RPMI8226 (cell line): ENCODE data around the gene NECTIN2.
A peak's percentile ranks its signal among the peaks of the same experiment; 100 is the strongest.
"Not testable (repeated sequence)": the region's sequence is repeated elsewhere in the genome, so short reads cannot be mapped to it uniquely, and the experiment has no call there.

Experiments
- DNase-seq: peaks from one replicate; pipeline ENCODE4 v3.0.0-alpha.2; 2015

The NECTIN2 gene

GRCh38 chr19:44855606-44856005 is 9.5 kb downstream of the NECTIN2 start:
- no peak for DNase-seq

- DNase-seq = no peak
Measured at GRCh38 chr19:44856421-44857083, 10.5 kb downstream of the NECTIN2 start.

GRCh38 chr19:44857837-44858236 is 11.7 kb downstream of the NECTIN2 start:
- DNase-seq = no peak

DNA sequence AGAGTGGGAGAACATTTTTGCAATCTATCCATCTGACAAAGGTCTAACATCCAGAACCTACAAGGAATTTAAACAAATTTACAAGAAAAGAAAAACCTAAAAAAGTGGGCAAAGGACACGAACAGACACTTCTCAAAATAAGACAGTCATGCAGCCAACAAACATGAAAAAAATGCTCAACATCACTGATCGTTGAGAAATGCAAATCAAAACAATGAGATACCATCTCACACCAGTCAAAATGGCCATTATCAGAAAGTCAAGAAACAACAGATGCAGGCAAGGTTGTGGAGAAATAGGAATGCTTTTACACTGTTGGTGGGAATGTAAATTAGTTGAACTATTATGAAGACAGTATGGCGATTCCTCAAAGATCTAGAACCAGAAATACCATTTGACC is 15.5 kb downstream of the NECTIN2 start:
- DNase-seq = not testable (repeated sequence)

DNA sequence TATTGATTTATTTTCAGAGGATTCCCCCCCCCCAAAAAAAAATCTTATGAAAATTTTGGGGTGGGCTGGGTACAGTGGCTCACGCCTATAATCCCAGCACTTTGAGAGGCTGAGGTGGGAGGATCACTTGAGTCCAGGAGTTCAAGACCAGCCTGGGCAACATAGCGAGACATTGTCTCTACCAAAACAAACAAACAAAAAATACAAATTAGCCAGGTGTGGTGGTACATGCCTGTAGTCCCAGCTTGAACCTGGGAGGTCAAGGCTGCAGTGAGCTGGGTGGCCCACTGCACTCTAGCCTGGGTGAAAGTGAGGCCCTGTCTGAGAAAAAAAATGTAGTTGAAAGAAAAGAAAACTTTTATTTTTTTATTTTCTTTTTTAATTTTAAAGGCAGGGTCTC is 17.9 kb downstream of the NECTIN2 start:
- no peak for DNase-seq

DNA sequence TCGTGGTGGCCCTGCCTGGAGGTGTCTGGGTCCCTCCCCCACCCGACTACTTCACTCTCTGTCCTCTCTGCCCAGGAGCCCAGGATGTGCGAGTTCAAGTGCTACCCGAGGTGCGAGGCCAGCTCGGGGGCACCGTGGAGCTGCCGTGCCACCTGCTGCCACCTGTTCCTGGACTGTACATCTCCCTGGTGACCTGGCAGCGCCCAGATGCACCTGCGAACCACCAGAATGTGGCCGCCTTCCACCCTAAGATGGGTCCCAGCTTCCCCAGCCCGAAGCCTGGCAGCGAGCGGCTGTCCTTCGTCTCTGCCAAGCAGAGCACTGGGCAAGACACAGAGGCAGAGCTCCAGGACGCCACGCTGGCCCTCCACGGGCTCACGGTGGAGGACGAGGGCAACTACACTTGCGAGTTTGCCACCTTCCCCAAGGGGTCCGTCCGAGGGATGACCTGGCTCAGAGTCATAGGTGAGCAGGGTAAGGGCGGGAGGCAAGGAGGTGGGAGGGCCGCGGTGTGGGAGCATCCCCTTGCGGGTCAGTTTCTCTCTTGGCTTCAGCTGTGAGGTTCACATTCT is 19.2 kb downstream of the NECTIN2 start:
- peak; percentile 45 for DNase-seq

DNA sequence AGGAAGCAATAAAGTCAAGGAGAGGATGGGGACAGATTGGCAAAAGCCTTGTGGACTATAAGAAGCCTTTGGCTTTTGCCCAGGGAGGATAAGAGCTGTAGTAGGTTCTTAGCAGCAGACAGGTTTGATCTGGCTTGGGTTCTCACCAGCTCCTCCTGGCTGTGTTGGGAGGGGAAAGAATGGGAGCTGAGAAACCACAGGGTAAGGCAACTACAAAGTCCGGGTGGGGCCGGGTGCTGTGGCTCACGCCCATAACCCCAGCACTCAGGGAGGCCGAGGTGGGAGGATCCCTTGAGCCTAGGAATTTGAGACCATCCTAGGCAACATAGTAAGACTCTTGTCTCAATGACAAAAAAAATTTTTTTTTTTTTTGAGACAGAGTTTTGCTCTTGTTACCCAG is 20.6 kb downstream of the NECTIN2 start:
- DNase-seq = no peak

DNA sequence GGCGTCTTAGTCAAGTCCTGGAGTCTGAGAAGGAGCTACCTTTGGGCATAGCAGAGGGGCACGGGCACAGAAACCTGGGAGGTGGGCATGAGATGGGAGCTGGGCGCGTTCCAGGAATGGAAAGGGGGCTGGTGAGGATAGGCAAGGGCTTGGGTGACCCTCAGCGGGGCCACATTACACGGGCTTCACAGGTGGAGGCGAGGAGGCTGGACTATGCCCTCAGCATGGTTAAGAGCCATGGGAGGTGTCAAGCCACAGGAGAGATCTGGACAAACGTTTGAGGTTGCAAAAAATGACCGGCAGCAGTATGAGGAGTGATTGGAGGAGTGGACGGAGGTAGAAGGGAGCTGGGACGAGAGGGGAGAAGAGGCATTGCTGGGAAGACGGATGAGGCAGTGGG is 21.5 kb downstream of the NECTIN2 start:
- no peak for DNase-seq

DNA sequence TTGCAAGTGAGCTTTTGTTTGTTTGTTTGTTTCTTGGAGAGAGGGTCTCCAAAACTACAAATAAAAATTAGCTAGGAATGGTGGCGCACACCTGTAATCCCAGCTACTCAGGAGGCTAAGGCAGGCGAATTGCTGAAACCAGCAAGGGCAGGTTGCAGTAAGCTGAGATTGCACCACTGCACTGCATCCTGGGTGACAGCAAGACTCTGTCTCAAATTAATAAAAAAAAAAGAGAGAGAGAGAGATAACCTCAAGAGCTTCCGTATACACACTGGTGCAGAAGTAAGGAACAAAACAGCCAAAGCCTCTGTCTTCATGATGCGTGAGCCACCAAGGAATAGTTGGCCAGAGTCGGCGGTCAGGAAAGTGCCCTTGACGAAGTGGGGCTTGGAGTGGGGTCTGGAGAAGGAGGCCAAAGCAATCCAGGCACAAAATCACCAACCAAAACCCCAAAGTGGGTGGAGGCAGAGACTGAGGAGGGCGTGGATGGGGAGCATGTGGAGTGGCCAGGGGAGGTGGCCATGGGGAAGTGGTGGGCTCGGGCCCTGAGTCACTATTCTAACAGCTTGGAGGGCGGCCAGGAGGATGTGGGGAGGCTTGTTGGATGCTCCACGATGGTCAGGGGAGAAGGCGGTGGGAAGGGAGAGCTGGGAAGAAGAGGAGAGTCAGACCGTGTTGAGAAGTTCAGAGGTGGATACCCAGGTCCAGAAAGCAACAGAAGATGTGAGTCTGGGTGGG is 23.8 kb downstream of the NECTIN2 start:
- DNase-seq = no peak

GRCh38 chr19:44871809-44872208 is 25.7 kb downstream of the NECTIN2 start:
- no peak for DNase-seq

- DNase-seq = no peak
Measured at GRCh38 chr19:44872661-44873060, 26.6 kb downstream of the NECTIN2 start.

DNA sequence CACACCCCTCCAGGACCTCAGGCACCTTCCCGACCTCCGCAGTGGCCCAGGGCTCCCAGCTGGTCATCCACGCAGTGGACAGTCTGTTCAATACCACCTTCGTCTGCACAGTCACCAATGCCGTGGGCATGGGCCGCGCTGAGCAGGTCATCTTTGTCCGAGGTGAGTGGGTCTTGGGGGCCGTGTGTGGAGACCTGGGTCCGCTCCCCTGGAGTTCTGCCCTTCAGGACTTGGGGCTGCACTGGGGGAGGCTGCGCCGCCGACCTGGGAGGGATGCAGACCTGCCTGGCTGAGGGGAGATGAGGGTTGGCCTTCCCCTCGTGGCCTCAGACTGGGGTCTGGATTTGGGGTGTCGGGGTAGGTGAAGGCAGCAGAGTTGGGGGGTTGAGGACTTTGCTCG is 28.2 kb downstream of the NECTIN2 start:
- no peak for DNase-seq

DNA sequence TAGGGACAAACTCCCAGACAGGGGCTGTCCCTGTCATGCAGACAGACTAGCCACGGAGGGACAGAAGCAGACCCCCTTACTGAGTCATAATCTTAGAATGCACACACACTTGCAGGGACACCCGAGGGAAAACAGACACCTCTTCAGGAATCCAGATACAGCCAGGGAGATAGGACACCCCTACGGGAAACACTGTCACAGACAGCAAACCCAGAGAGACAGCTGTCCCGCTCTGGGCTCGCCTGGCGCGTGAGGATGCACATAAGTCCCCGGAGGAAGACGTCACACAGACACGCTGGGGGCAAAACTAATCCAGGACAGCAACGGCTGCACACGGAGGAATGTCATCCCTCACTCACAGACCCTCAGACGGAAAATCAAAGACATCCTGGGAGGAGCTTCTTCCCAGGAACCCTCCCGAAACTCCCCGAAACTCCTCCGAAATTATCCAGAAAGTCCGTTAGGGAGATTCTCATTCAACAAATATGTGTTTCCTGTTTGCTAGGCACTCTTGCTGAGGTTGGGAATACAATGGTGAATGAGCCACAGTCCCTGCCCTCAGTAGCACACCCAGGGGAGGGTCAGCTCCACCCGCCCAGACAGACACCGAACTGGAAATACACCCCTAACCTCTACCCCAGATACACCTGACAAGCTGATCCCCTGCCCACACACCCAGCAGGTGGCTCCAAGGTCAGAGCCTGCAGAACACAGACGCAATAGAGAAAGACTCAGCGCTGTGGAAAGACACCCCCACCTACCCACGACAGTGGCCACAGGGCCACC is 29.8 kb downstream of the NECTIN2 start:
- DNase-seq = no peak

- peak; percentile 82 for DNase-seq
Measured at GRCh38 chr19:44876930-44877535, 30.9 kb downstream of the NECTIN2 start.

- no peak for DNase-seq
Measured at GRCh38 chr19:44878120-44878865, 32.2 kb downstream of the NECTIN2 start.

- no peak for DNase-seq
Measured at GRCh38 chr19:44879309-44880065, 33.4 kb downstream of the NECTIN2 start.

GRCh38 chr19:44882063-44882462 is 36.0 kb downstream of the NECTIN2 start:
- no peak for DNase-seq

DNA sequence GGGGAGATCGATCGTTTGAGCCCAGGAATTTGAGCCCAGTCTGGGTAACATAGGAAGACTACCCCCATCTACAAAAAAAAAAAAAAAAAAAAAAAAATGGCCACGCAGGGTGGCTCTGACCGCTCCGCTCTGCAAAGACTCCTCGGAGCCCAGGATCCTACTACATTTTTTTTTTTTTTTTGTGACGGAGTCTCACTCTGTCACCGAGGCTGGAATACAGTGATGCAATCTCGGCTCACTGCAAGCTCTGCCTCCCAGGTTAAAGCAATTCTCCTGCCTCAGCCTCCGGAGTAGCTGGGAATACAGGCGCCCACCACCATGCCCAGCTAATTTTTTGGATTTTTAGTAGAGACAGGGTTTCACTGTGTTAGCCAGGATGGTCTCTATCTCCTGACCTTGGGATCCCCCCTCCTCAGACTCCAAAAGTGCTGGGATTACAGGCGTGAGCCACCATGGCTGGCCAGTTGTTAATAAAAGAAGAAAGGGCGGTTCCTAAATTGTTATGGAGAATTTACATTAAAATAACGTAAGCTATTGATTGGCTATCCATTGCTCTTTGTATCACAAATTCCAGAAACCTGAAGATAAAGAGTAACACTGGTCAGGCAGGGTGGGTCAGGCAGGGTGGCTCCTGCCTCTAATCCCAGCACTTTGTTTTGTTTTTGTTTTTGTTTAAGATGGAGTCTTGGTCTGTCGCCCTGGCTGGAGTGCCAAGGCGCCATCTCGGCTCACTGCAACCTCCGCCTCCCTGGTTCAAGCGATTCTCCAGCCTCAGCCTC is 36.7 kb downstream of the NECTIN2 start:
- not testable (repeated sequence) for DNase-seq

DNA sequence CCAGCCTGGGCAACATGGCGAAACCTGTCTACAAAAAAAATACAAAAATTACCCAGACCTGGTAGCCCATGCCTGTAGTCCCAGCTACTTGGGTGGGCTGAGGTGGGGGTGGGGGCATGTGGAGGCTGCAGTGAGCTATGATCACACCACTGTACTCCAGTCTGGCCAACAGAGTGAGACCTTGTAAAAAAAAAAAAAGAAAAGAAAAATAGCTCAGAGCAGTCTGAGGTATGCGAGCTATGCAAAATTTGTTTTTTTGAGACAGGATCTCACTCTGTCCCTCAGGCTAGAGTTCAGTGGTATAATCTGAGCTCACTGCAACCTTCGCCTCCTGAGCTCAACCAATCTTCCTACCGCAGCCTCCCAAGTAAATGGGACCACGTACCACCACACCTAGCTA is 37.8 kb downstream of the NECTIN2 start:
- DNase-seq = no peak

DNA sequence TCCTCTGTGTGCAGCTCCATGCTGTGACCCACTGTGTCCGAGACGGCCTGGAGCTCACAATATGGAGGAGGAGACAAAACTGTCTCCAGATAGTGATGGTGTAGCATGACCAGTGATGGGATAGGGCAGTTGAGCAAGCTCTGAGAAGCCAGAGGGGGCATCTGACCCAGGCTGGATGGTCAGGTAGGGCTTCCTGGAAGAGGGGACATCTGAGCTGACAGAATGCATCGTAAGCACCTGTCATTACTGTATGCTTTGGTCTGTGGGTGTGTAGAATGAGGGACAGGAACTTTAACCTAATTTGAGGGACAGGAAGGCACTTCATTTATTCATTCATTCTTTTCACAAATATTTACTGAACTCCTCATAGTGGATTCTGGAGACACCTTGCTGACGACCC is 38.5 kb downstream of the NECTIN2 start:
- DNase-seq = no peak

DNA sequence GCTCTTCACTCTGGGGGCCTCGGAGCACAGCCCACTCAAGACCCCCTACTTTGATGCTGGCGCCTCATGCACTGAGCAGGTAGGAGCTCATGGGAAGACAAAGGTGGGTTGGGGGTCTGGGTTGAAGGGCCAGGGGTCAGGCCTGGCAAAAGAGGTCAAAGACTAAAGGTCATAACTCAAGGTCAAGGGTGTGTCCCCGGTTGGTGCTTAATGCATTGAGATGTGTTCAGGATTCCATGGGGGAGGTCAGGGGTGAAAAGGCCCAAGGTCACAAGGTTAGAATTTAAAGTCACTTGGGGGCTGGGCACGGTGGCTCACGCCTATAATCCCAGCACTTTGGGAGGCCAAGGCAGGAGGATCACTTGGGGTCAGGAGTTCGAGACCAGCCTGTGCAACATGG is 40.0 kb downstream of the NECTIN2 start:
- DNase-seq = no peak
